Panc1 (cell line): Measurements from ENCODE around the gene DIS3L2.

Experiments used
- TCF7L2 ChIP-seq: IDR thresholded peaks from 2 replicates; pipeline ENCODE4 v1.6.1; 2011; ENCODE audit warnings: mild to moderate bottlenecking, low read depth, low read length, inconsistent platforms
- TF ChIP-seq, protein P1 (sequence below): fragments of 450-650 bp; IDR thresholded peaks from 2 replicates; pipeline ENCODE4 v1.5.1; 2017; ENCODE audit warnings: mild to moderate bottlenecking
- TF ChIP-seq, protein P2 (sequence below), 2 experiments: IDR thresholded peaks; 2 replicates each; pipeline ENCODE4 v1.6.1; 2011 to 2012; ENCODE audit warnings: low read depth in 2 of 2, control low read depth in 1 of 2, low read length in 1 of 2, mild to moderate bottlenecking in 1 of 2, moderate library complexity in 1 of 2; ENCODE audit not compliant: insufficient read depth in 1 of 2

- no peak for TF ChIP-seq TCF7L2
- TF ChIP-seq, protein P1, sequence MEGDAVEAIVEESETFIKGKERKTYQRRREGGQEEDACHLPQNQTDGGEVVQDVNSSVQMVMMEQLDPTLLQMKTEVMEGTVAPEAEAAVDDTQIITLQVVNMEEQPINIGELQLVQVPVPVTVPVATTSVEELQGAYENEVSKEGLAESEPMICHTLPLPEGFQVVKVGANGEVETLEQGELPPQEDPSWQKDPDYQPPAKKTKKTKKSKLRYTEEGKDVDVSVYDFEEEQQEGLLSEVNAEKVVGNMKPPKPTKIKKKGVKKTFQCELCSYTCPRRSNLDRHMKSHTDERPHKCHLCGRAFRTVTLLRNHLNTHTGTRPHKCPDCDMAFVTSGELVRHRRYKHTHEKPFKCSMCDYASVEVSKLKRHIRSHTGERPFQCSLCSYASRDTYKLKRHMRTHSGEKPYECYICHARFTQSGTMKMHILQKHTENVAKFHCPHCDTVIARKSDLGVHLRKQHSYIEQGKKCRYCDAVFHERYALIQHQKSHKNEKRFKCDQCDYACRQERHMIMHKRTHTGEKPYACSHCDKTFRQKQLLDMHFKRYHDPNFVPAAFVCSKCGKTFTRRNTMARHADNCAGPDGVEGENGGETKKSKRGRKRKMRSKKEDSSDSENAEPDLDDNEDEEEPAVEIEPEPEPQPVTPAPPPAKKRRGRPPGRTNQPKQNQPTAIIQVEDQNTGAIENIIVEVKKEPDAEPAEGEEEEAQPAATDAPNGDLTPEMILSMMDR, result no peak
- TF ChIP-seq, protein P2, sequence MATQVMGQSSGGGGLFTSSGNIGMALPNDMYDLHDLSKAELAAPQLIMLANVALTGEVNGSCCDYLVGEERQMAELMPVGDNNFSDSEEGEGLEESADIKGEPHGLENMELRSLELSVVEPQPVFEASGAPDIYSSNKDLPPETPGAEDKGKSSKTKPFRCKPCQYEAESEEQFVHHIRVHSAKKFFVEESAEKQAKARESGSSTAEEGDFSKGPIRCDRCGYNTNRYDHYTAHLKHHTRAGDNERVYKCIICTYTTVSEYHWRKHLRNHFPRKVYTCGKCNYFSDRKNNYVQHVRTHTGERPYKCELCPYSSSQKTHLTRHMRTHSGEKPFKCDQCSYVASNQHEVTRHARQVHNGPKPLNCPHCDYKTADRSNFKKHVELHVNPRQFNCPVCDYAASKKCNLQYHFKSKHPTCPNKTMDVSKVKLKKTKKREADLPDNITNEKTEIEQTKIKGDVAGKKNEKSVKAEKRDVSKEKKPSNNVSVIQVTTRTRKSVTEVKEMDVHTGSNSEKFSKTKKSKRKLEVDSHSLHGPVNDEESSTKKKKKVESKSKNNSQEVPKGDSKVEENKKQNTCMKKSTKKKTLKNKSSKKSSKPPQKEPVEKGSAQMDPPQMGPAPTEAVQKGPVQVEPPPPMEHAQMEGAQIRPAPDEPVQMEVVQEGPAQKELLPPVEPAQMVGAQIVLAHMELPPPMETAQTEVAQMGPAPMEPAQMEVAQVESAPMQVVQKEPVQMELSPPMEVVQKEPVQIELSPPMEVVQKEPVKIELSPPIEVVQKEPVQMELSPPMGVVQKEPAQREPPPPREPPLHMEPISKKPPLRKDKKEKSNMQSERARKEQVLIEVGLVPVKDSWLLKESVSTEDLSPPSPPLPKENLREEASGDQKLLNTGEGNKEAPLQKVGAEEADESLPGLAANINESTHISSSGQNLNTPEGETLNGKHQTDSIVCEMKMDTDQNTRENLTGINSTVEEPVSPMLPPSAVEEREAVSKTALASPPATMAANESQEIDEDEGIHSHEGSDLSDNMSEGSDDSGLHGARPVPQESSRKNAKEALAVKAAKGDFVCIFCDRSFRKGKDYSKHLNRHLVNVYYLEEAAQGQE (IDR thresholded peaks at IDR 0.05; ENCODE audit: insufficient read depth in 1 of 2, low read depth in 2 of 2, low read length in 1 of 2), result no peak
Observed at GRCh38 chr2:232053777-232054176, 92.3 kb downstream of the DIS3L2 start.
